C4-2B (cell line): ENCODE measurements around the gene ITSN1.

Experiments
- ZFX ChIP-seq: fragments of 450-650 bp; IDR thresholded peaks from 2 replicates; pipeline ENCODE4 v1.6.1; 2017
- TF ChIP-seq, protein P1 (sequence below): fragments of 450-650 bp; conservative IDR thresholded peaks from 2 replicates; pipeline ENCODE4 v1.5.1; 2017; ENCODE audit warnings: mild to moderate bottlenecking

- TF ChIP-seq, protein P1, sequence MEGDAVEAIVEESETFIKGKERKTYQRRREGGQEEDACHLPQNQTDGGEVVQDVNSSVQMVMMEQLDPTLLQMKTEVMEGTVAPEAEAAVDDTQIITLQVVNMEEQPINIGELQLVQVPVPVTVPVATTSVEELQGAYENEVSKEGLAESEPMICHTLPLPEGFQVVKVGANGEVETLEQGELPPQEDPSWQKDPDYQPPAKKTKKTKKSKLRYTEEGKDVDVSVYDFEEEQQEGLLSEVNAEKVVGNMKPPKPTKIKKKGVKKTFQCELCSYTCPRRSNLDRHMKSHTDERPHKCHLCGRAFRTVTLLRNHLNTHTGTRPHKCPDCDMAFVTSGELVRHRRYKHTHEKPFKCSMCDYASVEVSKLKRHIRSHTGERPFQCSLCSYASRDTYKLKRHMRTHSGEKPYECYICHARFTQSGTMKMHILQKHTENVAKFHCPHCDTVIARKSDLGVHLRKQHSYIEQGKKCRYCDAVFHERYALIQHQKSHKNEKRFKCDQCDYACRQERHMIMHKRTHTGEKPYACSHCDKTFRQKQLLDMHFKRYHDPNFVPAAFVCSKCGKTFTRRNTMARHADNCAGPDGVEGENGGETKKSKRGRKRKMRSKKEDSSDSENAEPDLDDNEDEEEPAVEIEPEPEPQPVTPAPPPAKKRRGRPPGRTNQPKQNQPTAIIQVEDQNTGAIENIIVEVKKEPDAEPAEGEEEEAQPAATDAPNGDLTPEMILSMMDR: no peak
- no peak for TF ChIP-seq ZFX
Measured at GRCh38 chr21:33712022-33712803, 69.9 kb downstream of the ITSN1 start.
